Osteoblast (primary cell): Measurements from ENCODE around the gene CDR2L. TPM values are rescaled to one million over a fixed set of nuclear protein-coding genes. Genes with fewer than 3 reads are reported as not detected.
"Not testable (repeated sequence)": the region's sequence is repeated elsewhere in the genome, so short reads cannot be mapped to it uniquely, and the experiment has no call there.

Source experiments
- DNase-seq: peaks from one replicate; pipeline ENCODE4 v3.0.0; 2011; ENCODE audit warnings: low spot score, mixed read lengths; ENCODE audit not compliant: insufficient read length; ENCODE audit errors: missing footprints
- H2AFZ ChIP-seq: 2 replicates; pipeline ENCODE4 v1.6.0; 2011; ENCODE audit warnings: mild to moderate bottlenecking, low read length
- H3K27ac ChIP-seq: 2 replicates; pipeline ENCODE4 v1.5.1; 2011; ENCODE audit warnings: mild to moderate bottlenecking, low read depth, low read length, moderate library complexity
- H3K27me3 ChIP-seq: 2 replicates; pipeline ENCODE4 v1.6.0; 2012; ENCODE audit warnings: mild to moderate bottlenecking, control low read depth, inconsistent platforms, low read length, moderate library complexity; ENCODE audit not compliant: insufficient read depth
- H3K36me3 ChIP-seq: 2 replicates; pipeline ENCODE4 v1.5.1; 2011; ENCODE audit warnings: mild to moderate bottlenecking, low read length, control low read depth, moderate library complexity; ENCODE audit not compliant: insufficient read depth
- H3K4me1 ChIP-seq: 2 replicates; pipeline ENCODE4 v1.5.1; 2011; ENCODE audit warnings: mild to moderate bottlenecking, low read length, control low read depth, moderate library complexity; ENCODE audit not compliant: insufficient read depth
- H3K4me2 ChIP-seq: 2 replicates; pipeline ENCODE4 v1.6.0; 2011; ENCODE audit warnings: mild to moderate bottlenecking, low read length; ENCODE audit not compliant: insufficient read depth
- H3K4me3 ChIP-seq: fragments of 200-600 bp; sonication (generic); 3 replicates; pipeline ENCODE4 v1.5.1; 2012; ENCODE audit warnings: mild to moderate bottlenecking, low read length, inconsistent platforms; ENCODE audit not compliant: insufficient read depth
- H3K79me2 ChIP-seq: 2 replicates; pipeline ENCODE4 v1.6.0; 2012; ENCODE audit warnings: mild to moderate bottlenecking, low read length, control low read depth, inconsistent platforms; ENCODE audit not compliant: insufficient read depth
- H3K9me3 ChIP-seq: 2 replicates; pipeline ENCODE4 v1.5.1; 2011; ENCODE audit warnings: low read depth, low read length, control low read depth
- H4K20me1 ChIP-seq: 2 replicates; pipeline ENCODE4 v1.6.0; 2012; ENCODE audit warnings: mild to moderate bottlenecking, low read length, control low read depth; ENCODE audit not compliant: insufficient read depth
- total RNA-seq: library from RNA; depleted of rRNA; stranded (reverse); fragments of >200 nt; gene quantifications from 2 replicates; pipeline ENCODE4 v1.2.3, GENCODE V29; 2012
- TF ChIP-seq, protein P1 (sequence below): IDR thresholded peaks from 2 replicates; pipeline ENCODE4 v1.5.1; 2011; ENCODE audit warnings: mild to moderate bottlenecking, low read depth, low read length, moderate library complexity; ENCODE audit errors: extremely low read depth

The CDR2L gene
- total RNA-seq, 1 donor = 16.6 TPM

- H3K79me2 ChIP-seq = no peaks in the 10 kb centered on the region
- H3K4me1 ChIP-seq = no peaks in the 10 kb centered on the region
- TF ChIP-seq, protein P1, sequence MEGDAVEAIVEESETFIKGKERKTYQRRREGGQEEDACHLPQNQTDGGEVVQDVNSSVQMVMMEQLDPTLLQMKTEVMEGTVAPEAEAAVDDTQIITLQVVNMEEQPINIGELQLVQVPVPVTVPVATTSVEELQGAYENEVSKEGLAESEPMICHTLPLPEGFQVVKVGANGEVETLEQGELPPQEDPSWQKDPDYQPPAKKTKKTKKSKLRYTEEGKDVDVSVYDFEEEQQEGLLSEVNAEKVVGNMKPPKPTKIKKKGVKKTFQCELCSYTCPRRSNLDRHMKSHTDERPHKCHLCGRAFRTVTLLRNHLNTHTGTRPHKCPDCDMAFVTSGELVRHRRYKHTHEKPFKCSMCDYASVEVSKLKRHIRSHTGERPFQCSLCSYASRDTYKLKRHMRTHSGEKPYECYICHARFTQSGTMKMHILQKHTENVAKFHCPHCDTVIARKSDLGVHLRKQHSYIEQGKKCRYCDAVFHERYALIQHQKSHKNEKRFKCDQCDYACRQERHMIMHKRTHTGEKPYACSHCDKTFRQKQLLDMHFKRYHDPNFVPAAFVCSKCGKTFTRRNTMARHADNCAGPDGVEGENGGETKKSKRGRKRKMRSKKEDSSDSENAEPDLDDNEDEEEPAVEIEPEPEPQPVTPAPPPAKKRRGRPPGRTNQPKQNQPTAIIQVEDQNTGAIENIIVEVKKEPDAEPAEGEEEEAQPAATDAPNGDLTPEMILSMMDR = no peak
- H4K20me1 ChIP-seq = peaks cover 2% of the 10 kb centered on the region
- no peaks in the 10 kb centered on the region for H3K27me3 ChIP-seq
- H3K27ac ChIP-seq = no peak overlapping the region
- DNase-seq = no peak
- H3K4me3 ChIP-seq = no peak overlapping the region
- H3K9me3 ChIP-seq = no peaks in the 10 kb centered on the region
- peaks cover 27% of the 10 kb centered on the region for H3K36me3 ChIP-seq
- H2AFZ ChIP-seq = no peak overlapping the region
- no peak overlapping the region for H3K4me2 ChIP-seq
Observed at GRCh38 chr17:75004371-75004770, 16.9 kb downstream of the CDR2L start.

DNA sequence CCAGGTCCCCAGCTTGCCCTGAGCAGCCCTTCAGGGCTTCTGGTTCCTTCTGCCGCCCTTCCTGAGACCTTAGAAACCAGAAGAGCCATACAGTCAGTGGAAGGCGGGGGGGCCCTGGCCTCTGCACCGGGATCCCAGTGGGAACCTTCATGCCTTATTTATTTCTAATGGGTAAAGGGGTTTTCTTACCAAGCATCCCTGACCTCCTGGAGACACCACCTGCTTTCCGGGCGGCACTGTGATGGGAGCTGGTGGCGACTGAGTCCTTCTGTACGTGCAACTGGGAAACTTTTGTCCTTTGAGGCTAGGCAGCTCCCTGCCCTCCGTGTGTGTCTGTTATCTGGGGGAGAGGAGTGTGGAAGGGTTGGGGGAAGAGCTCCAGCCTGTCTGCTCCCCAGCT is 17.9 kb downstream of the CDR2L start:
- Histone ChIP-seq H3K4me2 (no peak overlapping the region), H3K79me2 (no peaks in the 10 kb centered on the region), H2AFZ (no peak overlapping the region), H3K9me3 (no peaks in the 10 kb centered on the region), H3K4me1 (no peaks in the 10 kb centered on the region), H3K36me3 (peaks cover 24% of the 10 kb centered on the region), H4K20me1 (peaks cover 2% of the 10 kb centered on the region), H3K27ac (no peak overlapping the region), H3K4me3 (no peak overlapping the region), H3K27me3 (no peaks in the 10 kb centered on the region)
- no peak for DNase-seq
- TF ChIP-seq, protein P1 = no peak

DNA sequence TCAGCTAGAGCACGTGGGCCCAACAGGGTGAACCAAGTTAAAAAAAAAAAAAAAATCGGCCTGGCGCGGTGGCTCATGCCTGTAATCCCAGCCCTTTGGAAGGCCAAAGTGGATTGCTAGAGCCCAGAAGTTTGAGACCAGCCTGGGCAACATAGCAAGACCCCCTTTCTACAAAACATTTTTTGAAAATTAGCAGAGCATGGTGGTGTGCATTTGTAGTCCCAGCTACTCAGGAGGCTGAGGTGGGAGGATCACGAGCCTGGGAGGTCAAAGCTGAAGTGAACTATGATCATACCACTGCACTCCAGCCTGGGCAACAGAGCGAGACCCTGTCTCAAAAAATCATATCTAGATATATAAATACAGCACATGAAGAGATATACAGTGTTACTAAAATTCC is 18.7 kb downstream of the CDR2L start:
- H3K9me3 ChIP-seq, H3K4me2 ChIP-seq, DNase-seq, H3K79me2 ChIP-seq, H3K27ac ChIP-seq, H3K4me1 ChIP-seq, H3K27me3 ChIP-seq, H4K20me1 ChIP-seq, H3K4me3 ChIP-seq, H2AFZ ChIP-seq: not testable (repeated sequence)
- H3K36me3 ChIP-seq = peaks cover 23% of the 10 kb centered on the region

GRCh38 chr17:75006653-75007052 is 19.2 kb downstream of the CDR2L start:
- no peak overlapping the region for H3K4me2 ChIP-seq

More at GRCh38 chr17:75006653-75007052, 19.2 kb downstream of the CDR2L start:
- H3K4me1 ChIP-seq = peaks cover 6% of the 10 kb centered on the region
- H3K4me3 ChIP-seq = no peak overlapping the region
- no peak overlapping the region for H2AFZ ChIP-seq
- peaks cover 17% of the 10 kb centered on the region for H3K36me3 ChIP-seq
- H3K27me3 ChIP-seq = no peaks in the 10 kb centered on the region
- no peaks in the 10 kb centered on the region for H3K79me2 ChIP-seq
- no peak overlapping the region for H3K27ac ChIP-seq
- H3K9me3 ChIP-seq = no peaks in the 10 kb centered on the region
- no peak for DNase-seq
- TF ChIP-seq, protein P1 = no peak
- H4K20me1 ChIP-seq = peaks cover 2% of the 10 kb centered on the region
